DOHH2 (cell line): Measurements from ENCODE around the gene PACRG.

Experiments used
- H3F3A ChIP-seq: fragments of 200-600 bp; sonication (generic), shearing (Covaris generic); 2 replicates; pipeline ENCODE4 v1.6.0; 2016; ENCODE audit warnings: antibody characterized with exemption, mild to moderate bottlenecking; ENCODE audit not compliant: control insufficient read depth, insufficient read depth
- H3K27ac ChIP-seq: fragments of 200-600 bp; sonication (generic); 2 replicates; pipeline ENCODE4 v1.5.1; 2014; ENCODE audit warnings: low read depth, mild to moderate bottlenecking, low read length, moderate library complexity
- H3K27me3 ChIP-seq: fragments of 200-600 bp; sonication (generic); 2 replicates; pipeline ENCODE4 v1.6.1; 2014; ENCODE audit warnings: mild to moderate bottlenecking, low read length, mixed read lengths; ENCODE audit not compliant: control insufficient read depth
- H3K36me3 ChIP-seq: fragments of 200-600 bp; sonication (generic); 2 replicates; pipeline ENCODE4 v1.6.1; 2014; ENCODE audit warnings: mild to moderate bottlenecking, low read length, moderate library complexity, mixed read lengths; ENCODE audit not compliant: control insufficient read depth
- H3K4me1 ChIP-seq: fragments of 200-600 bp; sonication (generic); 2 replicates; pipeline ENCODE4 v1.6.1; 2014; ENCODE audit warnings: mild to moderate bottlenecking, low read length, mixed read lengths; ENCODE audit not compliant: control insufficient read depth
- H3K4me2 ChIP-seq: fragments of 200-600 bp; sonication (generic); 2 replicates; pipeline ENCODE4 v1.6.0; 2014; ENCODE audit warnings: mild to moderate bottlenecking, low read length, moderate library complexity
- H3K4me3 ChIP-seq: fragments of 200-600 bp; sonication (generic); 2 replicates; pipeline ENCODE4 v1.5.1; 2014; ENCODE audit warnings: mild to moderate bottlenecking, low read length, mixed read lengths
- H3K79me2 ChIP-seq: fragments of 200-600 bp; sonication (generic); 2 replicates; pipeline ENCODE4 v1.6.1; 2014; ENCODE audit warnings: mild to moderate bottlenecking, low read length, mixed read lengths; ENCODE audit not compliant: control insufficient read depth
- H3K9me2 ChIP-seq: fragments of 200-600 bp; sonication (generic); replicated peaks from 2 replicates; pipeline ENCODE4 v1.6.1; 2014; ENCODE audit warnings: mild to moderate bottlenecking, low read length, mixed read lengths; ENCODE audit not compliant: control insufficient read depth
- H3K9me3 ChIP-seq: fragments of 200-600 bp; sonication (generic); 2 replicates; pipeline ENCODE4 v1.6.1; 2014; ENCODE audit warnings: antibody characterized with exemption, low read length, mixed read lengths; ENCODE audit not compliant: control insufficient read depth, insufficient read depth
- H4K20me1 ChIP-seq: fragments of 200-600 bp; sonication (generic); 2 replicates; pipeline ENCODE4 v1.6.0; 2014; ENCODE audit warnings: low read depth, mild to moderate bottlenecking, antibody characterized with exemption, low read length, moderate library complexity; ENCODE audit not compliant: control insufficient read depth, insufficient read depth
- EZH2phosphoT487 ChIP-seq: fragments of 200-600 bp; sonication (generic); IDR thresholded peaks from 2 replicates; pipeline ENCODE4 v1.6.1; 2017; ENCODE audit warnings: borderline replicate concordance, mild to moderate bottlenecking, antibody characterized with exemption, low read length, moderate library complexity, mixed read lengths
- TF ChIP-seq, protein P1 (sequence below): fragments of 200-600 bp; sonication (generic); IDR thresholded peaks from one replicate; pipeline ENCODE4 v1.5.1; 2014; ENCODE audit warnings: antibody characterized with exemption, mild to moderate bottlenecking, low read depth, low read length; ENCODE audit not compliant: poor library complexity, severe bottlenecking

The PACRG gene

DNA sequence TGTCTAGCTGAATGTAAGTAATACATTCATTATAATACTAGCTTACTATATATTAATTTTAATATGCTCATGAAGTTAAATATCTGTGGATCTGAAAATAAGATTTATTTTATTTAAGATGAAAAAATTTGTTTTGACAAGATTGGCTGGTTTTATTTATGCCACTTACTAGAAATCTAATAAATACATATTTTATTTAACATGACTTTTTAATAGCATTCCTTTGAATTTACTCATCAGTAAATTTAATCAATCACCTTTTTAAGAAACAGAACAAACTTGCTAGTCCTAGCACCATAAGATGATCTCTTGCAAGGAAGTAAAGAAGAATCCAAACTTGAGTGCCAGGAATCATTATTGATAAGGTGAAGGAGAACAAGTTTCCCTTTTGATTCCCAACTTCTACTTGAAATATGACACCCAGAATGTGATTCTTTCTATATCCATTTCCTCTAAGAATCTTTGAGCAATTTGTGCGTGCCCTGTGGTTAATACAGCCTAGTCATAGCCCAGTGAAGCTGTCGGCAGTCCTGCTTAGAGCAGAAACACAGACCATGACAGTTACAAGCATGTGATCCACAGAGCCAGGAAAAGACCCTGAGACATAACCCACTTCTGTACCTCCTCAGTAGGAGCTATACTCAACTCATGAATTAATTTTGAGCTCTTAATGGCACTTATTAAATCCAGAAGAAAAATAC lies 404.4 kb downstream of the PACRG start:
- no peak overlapping the region for H3K27ac ChIP-seq
- H3K79me2 ChIP-seq: no peaks in the 10 kb centered on the region
- H3K36me3 ChIP-seq: no peaks in the 10 kb centered on the region
- no peaks in the 10 kb centered on the region for H4K20me1 ChIP-seq
- no peak overlapping the region for H3K4me2 ChIP-seq
- H3K9me3 ChIP-seq: no peaks in the 10 kb centered on the region
- no peaks in the 10 kb centered on the region for H3K27me3 ChIP-seq
- H3K4me3 ChIP-seq: no peak overlapping the region
- TF ChIP-seq EZH2phosphoT487: no peak
- TF ChIP-seq, protein P1, sequence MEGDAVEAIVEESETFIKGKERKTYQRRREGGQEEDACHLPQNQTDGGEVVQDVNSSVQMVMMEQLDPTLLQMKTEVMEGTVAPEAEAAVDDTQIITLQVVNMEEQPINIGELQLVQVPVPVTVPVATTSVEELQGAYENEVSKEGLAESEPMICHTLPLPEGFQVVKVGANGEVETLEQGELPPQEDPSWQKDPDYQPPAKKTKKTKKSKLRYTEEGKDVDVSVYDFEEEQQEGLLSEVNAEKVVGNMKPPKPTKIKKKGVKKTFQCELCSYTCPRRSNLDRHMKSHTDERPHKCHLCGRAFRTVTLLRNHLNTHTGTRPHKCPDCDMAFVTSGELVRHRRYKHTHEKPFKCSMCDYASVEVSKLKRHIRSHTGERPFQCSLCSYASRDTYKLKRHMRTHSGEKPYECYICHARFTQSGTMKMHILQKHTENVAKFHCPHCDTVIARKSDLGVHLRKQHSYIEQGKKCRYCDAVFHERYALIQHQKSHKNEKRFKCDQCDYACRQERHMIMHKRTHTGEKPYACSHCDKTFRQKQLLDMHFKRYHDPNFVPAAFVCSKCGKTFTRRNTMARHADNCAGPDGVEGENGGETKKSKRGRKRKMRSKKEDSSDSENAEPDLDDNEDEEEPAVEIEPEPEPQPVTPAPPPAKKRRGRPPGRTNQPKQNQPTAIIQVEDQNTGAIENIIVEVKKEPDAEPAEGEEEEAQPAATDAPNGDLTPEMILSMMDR: no peak
- H3F3A ChIP-seq: no peaks in the 10 kb centered on the region
- H3K9me2 ChIP-seq: no peaks in the 10 kb centered on the region
- no peaks in the 10 kb centered on the region for H3K4me1 ChIP-seq

DNA sequence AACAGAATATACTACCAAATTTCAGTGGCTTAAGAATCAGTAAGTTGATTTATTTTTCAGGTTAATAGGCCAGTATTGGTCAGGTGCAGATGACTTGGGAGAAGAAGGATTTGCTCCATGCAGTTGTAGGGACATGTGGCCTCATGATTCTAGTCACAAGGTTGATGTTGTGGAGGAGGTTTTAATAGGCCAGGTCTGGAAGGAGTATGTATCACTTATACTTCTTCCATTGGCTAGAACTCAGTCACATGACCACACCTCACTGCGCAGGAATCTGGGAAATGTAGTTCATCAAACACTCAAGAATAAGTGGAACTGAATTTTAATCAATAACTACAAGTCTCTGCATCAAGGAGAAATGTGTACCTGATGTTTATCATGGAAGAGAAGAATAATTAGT lies 405.2 kb downstream of the PACRG start:
- Histone ChIP-seq H3F3A (no peaks in the 10 kb centered on the region), H3K4me2 (no peak overlapping the region), H3K9me3 (no peaks in the 10 kb centered on the region), H4K20me1 (no peaks in the 10 kb centered on the region), H3K4me3 (no peak overlapping the region), H3K9me2 (no peaks in the 10 kb centered on the region), H3K79me2 (no peaks in the 10 kb centered on the region), H3K36me3 (no peaks in the 10 kb centered on the region), H3K4me1 (no peaks in the 10 kb centered on the region), H3K27me3 (no peaks in the 10 kb centered on the region), H3K27ac (no peak overlapping the region)
- TF ChIP-seq, protein P1: no peak
- no peak for TF ChIP-seq EZH2phosphoT487

DNA sequence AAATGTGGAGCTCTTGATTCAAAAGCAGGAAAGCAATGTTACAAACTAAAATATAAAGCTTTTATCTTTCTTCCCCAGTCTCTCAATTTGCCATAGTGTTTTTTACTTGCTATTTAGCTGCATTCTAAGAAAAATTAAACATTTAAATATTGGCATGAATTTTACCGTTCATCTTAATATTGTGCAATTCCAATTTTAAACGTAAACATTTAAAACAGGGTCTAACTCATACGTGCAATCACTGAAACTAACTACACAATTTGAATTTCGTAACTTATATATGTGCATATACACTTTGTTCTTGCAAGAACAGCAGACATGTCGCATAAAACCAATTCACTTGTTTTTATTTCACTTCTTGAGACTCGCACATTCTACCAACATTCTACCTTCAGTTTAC lies 405.9 kb downstream of the PACRG start:
- Histone ChIP-seq H3K4me1 (no peaks in the 10 kb centered on the region), H3K27ac (no peak overlapping the region), H3K9me3 (no peaks in the 10 kb centered on the region), H3F3A (no peaks in the 10 kb centered on the region), H3K36me3 (no peaks in the 10 kb centered on the region), H3K79me2 (no peaks in the 10 kb centered on the region), H3K9me2 (no peaks in the 10 kb centered on the region), H3K4me3 (no peak overlapping the region), H3K27me3 (no peaks in the 10 kb centered on the region), H4K20me1 (no peaks in the 10 kb centered on the region), H3K4me2 (no peak overlapping the region)
- TF ChIP-seq EZH2phosphoT487: no peak
- TF ChIP-seq, protein P1: no peak
